Stimulated activated CD8-positive, alpha-beta memory T cell treated with anti-CD3 and anti-CD28 coated beads, Interleukin-2, amount 100 ng/mL, for 1 hour (primary cell): Measurements from ENCODE around the gene ESX1.
"Not testable (repeated sequence)": the region's sequence is repeated elsewhere in the genome, so short reads cannot be mapped to it uniquely, and the experiment has no call there.

Source experiments
- DNase-seq, 2 donors: peaks; one replicate each; pipeline ENCODE4 v3.0.0-alpha.2; 2020; ENCODE audit warnings: low read depth in 2 of 2

Gene ESX1

DNA sequence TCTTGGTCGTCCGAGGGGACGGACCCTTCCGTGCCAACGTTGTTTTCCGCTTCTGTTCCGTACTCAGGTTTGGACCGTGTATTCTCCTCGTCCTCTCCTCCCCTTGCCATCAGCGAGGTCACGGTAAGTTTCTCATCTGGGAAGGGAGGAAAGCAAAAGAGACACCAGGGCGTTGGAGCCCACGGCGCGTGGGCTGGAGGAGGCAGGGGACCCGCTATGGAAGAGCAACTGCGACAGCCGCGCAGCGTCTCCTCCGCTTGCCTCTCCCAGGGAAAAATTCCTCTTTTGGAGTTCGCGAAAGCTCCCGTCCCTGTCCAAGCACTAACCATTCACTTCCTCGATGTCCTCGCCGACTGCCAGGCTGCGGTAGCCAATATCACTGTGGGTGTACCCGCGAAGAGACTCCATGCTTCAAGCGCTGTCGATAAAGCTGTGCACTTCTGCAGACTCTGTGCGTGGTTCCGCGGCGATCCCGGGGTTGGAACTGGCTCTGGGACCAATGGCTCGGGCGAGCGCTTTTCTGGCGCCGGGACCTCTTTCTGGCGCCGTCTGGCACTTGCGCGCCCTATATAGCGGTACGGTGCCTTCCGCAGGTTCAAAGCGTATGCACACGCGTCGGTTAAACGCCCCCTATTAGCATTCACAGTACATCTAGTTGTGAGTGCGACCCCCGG lies at the start of gene ESX1:
TSS of gene ESX1 (minus strand) at position 492 of the 674 bp plus-strand sequence. CDS start at position 408, 84 bp downstream.
- DNase-seq, result no peak

DNA sequence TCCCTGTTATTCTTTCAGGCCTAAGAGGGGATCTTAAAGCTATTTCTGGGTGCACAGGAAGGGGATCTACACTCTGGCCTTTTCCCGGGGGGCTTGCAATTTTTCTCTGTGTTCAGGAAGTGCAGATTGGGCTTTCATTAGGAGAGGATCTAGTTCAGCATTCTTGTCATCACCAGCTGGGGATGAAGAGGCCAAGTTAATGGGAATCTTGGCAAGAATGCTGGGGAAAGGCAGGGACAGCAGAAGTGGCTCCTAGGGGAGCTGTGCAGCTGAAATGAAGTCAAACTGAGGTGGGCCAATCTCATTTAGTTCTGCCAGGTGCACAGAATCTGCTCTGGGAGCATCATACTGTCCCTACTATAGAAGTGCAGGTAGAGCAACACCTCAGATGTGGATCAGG lies 40.9 kb upstream of the ESX1 start:
- DNase-seq, result no peak

- no peak for DNase-seq
Observed at GRCh38 chrX:104288961-104289360, 34.2 kb upstream of the ESX1 start.

GRCh38 chrX:104288269-104288668 lies 33.5 kb upstream of the ESX1 start:
- no peak for DNase-seq

- DNase-seq, result no peak
Observed at GRCh38 chrX:104285201-104285600, 30.5 kb upstream of the ESX1 start.

- no peak for DNase-seq
Observed at GRCh38 chrX:104284507-104284906, 29.8 kb upstream of the ESX1 start.

GRCh38 chrX:104282166-104282725 lies 27.5 kb upstream of the ESX1 start:
- DNase-seq, result no peak

GRCh38 chrX:104281564-104281963 lies 26.8 kb upstream of the ESX1 start:
- no peak for DNase-seq

- DNase-seq, result no peak
Observed at GRCh38 chrX:104280609-104281008, 25.9 kb upstream of the ESX1 start.

DNA sequence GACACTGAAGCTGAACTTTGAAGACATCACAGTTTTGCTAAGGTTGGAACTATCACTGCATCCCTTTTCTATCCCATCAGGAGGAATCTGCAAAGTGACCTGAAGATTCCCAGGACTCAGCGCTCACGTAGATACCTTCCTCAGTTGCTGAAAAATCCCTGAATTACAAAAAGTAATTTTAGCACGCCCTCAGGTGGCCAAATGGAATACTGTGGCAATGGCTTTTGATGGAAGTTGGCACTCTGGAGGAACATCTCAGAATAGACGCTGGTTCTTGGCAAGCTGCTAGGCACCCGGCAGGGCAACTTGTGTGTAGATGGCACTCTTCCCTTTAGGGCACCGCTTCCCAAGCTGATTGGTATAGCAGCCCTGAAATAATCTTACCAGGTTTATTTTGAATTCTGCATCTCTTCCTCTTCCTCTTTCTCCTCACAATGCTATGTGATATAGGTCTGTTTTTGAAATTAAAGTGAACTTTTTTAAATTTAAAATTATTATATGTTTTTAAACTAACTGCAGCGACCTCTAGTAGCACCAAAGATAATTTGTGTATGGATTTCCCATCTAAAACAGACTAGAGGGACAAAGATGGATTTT lies 16.3 kb upstream of the ESX1 start:
- DNase-seq, result peak in 1 of 2 donors; percentile 0

- DNase-seq, result no peak
Observed at GRCh38 chrX:104270212-104270611, 15.5 kb upstream of the ESX1 start.

- DNase-seq, result no peak
Observed at GRCh38 chrX:104255465-104255864, 732 bp upstream of the ESX1 start.

DNA sequence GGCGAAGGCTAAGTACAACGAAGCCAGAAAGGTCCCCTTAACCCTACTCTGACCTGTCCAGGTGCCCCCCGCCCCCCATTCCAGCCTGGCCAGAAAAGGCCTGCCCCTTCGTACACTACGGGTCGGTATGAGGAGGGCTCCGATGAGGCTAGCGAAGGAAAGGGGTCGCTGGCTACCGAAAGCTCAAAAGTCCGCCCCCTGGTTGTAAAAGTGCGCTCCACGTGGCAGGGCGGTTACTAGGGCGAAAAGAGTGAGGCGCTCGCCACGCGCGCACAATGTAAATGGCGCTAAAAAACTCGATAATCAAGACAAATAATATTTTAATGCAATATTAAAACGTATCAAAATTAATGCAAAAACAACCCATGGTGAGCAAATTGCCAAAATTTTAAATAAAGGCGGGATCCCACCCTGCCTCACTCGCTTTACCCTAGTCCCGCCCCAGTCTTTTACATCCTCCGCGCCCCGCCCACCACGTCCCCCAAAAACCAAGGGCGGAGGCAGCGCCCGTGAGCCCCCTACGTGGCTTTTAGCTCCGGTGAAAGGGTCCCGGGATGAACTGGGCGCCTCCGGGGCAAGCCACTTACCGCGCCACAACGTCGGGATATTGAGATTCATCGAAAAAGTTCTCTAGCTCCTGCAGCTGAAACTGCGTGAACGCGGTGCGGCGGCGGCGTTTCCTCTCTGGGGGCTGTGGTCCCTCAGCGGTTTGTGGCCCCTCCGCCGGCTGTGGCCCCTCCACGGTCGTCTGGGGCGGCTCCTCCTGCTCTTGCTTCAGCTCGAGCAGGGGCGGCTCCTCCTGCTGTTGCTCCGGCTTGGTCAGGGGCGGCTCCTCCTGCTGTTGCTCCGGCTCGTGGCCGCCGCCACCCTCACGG lies 929 bp downstream of the ESX1 start:
- DNase-seq, result no peak

- no peak for DNase-seq
Observed at GRCh38 chrX:104250470-104250869, 4.3 kb downstream of the ESX1 start.

GRCh38 chrX:104230060-104230459 lies 24.7 kb downstream of the ESX1 start:
- DNase-seq, result not testable (repeated sequence)

GRCh38 chrX:104211187-104211586 lies 43.5 kb downstream of the ESX1 start:
- no peak for DNase-seq

GRCh38 chrX:104205548-104205947 lies 49.2 kb downstream of the ESX1 start:
- DNase-seq, result no peak
